Ishikawa (cell line): ENCODE data around the gene MACF1.

Experiments used
- CEBPB ChIP-seq: IDR thresholded peaks from 2 replicates; pipeline ENCODE4 v1.6.1; 2012
- CREB1 ChIP-seq: IDR thresholded peaks from 2 replicates; pipeline ENCODE4 v1.6.1; 2012; ENCODE audit warnings: low read depth
- EGR1 ChIP-seq: IDR thresholded peaks from 2 replicates; pipeline ENCODE4 v1.6.1; 2012
- EP300 ChIP-seq: IDR thresholded peaks from 2 replicates; pipeline ENCODE4 v1.6.1; 2012; ENCODE audit warnings: borderline replicate concordance
- FOXM1 ChIP-seq: IDR thresholded peaks from 2 replicates; pipeline ENCODE4 v1.6.1; 2012; ENCODE audit warnings: low read depth, borderline replicate concordance
- MAX ChIP-seq: IDR thresholded peaks from 2 replicates; pipeline ENCODE4 v1.6.1; 2012
- NFIC ChIP-seq: IDR thresholded peaks from 2 replicates; pipeline ENCODE4 v1.6.1; 2012
- RAD21 ChIP-seq: IDR thresholded peaks from 2 replicates; pipeline ENCODE4 v1.6.1; 2012; ENCODE audit warnings: low read depth
- REST ChIP-seq: IDR thresholded peaks from 2 replicates; pipeline ENCODE4 v1.6.1; 2012; ENCODE audit warnings: low read depth, mild to moderate bottlenecking
- TAF1 ChIP-seq: IDR thresholded peaks from 2 replicates; pipeline ENCODE4 v1.6.1; 2012; ENCODE audit warnings: low read depth, mild to moderate bottlenecking
- TCF12 ChIP-seq: IDR thresholded peaks from 2 replicates; pipeline ENCODE4 v1.6.1; 2012; ENCODE audit warnings: low read depth
- TEAD4 ChIP-seq: IDR thresholded peaks from 2 replicates; pipeline ENCODE4 v1.6.1; 2012
- USF1 ChIP-seq: IDR thresholded peaks from 2 replicates; pipeline ENCODE4 v1.6.1; 2012
- YY1 ChIP-seq: IDR thresholded peaks from 2 replicates; pipeline ENCODE4 v1.6.1; 2012; ENCODE audit warnings: low read depth
- ZBTB7A ChIP-seq: IDR thresholded peaks from 2 replicates; pipeline ENCODE4 v1.6.1; 2012; ENCODE audit warnings: low read depth

The MACF1 gene

GRCh38 chr1:39450956-39451606, 246.6 kb downstream of the MACF1 start:
- no peak for TF ChIP-seq ZBTB7A
- no peak for TF ChIP-seq EGR1
- TF ChIP-seq YY1, result no peak
- no peak for TF ChIP-seq RAD21
- no peak for TF ChIP-seq CEBPB
- no peak for TF ChIP-seq REST
- TF ChIP-seq CREB1, result no peak
- no peak for TF ChIP-seq FOXM1
- TF ChIP-seq MAX, result no peak
- TF ChIP-seq TEAD4, result no peak

GRCh38 chr1:39452081-39452480, 247.6 kb downstream of the MACF1 start:
- TF ChIP-seq NFIC, result no peak

- TF ChIP-seq TAF1 (no peak), TCF12 (no peak), RAD21 (no peak), YY1 (no peak), MAX (no peak), USF1 (no peak), CEBPB (no peak), EGR1 (no peak)
Observed at GRCh38 chr1:39452540-39452939, 248.0 kb downstream of the MACF1 start.

GRCh38 chr1:39453603-39454002, 249.1 kb downstream of the MACF1 start:
- no peak for TF ChIP-seq CREB1
- TF ChIP-seq CEBPB, result peak; percentile 38; the same call in 1 of the 2 replicates

GRCh38 chr1:39458991-39459390, 254.5 kb downstream of the MACF1 start:
- no peak for TF ChIP-seq TCF12
- TF ChIP-seq EGR1, result no peak
- no peak for TF ChIP-seq CREB1
- no peak for TF ChIP-seq CEBPB
- TF ChIP-seq TAF1, result no peak
- TF ChIP-seq REST, result no peak
- no peak for TF ChIP-seq NFIC
- TF ChIP-seq RAD21, result no peak
- no peak for TF ChIP-seq EP300
- no peak for TF ChIP-seq TEAD4
- no peak for TF ChIP-seq USF1
- TF ChIP-seq YY1, result no peak
- TF ChIP-seq ZBTB7A, result no peak
- no peak for TF ChIP-seq FOXM1

- TF ChIP-seq RAD21 (no peak), MAX (no peak), YY1 (no peak), NFIC (no peak), CREB1 (no peak), EGR1 (no peak), TEAD4 (no peak), REST (no peak), ZBTB7A (no peak), FOXM1 (no peak), CEBPB (no peak), USF1 (no peak), EP300 (no peak), TCF12 (no peak), TAF1 (no peak)
Observed at GRCh38 chr1:39462074-39462473, 257.6 kb downstream of the MACF1 start.
